GM13977 (cell line): ENCODE results near the gene TP53I11.

ENCODE experiments used
- DNase-seq: peaks from one replicate; pipeline ENCODE4 v3.0.0; 2012; ENCODE audit warnings: low spot score
- in situ Hi-C: fragments of 300-500 bp; cut with MboI; formaldehyde crosslinking; loops from one replicate; pipeline ENCODE4 v1.12.0; 2022; ENCODE audit warnings: low sequenced_read_pairs, low pct_unique_long_range_greater_than_20kb, mixed read lengths, inconsistent platforms; ENCODE audit not compliant: unreplicated experiment
- TF ChIP-seq, protein P1 (sequence below): IDR thresholded peaks from 2 replicates; pipeline ENCODE4 v1.5.1; 2012; ENCODE audit warnings: mild to moderate bottlenecking, control low read depth; ENCODE audit not compliant: insufficient read depth; ENCODE audit errors: extremely low read depth, missing control alignments

Gene TP53I11

DNA sequence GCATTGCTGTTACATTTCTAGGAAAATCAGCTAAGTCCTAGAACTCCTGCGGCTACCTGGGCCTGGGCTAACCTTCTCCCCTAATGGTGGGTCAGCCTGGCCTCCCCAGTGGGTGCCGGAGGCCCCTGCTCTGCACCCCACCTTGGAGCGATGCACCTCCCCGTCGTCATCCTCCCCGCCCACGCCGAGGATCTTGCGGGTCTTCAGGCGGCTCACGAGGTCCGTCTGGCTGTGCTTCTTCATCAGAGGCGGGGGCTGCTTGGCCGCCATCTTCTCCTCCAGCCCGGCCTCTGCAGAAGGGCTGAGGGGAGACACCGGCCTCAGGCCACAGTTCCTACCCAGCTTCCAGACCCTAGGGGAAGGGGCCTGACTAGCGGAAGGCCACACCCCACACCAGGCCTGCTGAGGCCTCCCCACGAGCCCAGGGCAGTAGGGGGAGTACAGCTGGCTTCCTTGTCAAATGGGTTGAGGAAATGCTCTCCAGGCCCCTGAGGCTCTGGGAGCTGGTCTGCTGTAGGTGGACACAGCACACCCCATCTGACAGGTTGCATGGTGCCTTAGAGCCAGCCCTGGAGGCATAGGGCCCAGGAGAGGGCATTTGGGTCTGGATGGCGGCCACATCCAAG lies 12.5 kb downstream of the TP53I11 start:
- DNase-seq: no peak
- TF ChIP-seq, protein P1, sequence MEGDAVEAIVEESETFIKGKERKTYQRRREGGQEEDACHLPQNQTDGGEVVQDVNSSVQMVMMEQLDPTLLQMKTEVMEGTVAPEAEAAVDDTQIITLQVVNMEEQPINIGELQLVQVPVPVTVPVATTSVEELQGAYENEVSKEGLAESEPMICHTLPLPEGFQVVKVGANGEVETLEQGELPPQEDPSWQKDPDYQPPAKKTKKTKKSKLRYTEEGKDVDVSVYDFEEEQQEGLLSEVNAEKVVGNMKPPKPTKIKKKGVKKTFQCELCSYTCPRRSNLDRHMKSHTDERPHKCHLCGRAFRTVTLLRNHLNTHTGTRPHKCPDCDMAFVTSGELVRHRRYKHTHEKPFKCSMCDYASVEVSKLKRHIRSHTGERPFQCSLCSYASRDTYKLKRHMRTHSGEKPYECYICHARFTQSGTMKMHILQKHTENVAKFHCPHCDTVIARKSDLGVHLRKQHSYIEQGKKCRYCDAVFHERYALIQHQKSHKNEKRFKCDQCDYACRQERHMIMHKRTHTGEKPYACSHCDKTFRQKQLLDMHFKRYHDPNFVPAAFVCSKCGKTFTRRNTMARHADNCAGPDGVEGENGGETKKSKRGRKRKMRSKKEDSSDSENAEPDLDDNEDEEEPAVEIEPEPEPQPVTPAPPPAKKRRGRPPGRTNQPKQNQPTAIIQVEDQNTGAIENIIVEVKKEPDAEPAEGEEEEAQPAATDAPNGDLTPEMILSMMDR: no peak
- in situ Hi-C loops: loop anchor here (5.0 to 25.0 kb wide), 2 partner anchors 169 to 374 kb away; no protein-coding TSS in a partner anchor

DNA sequence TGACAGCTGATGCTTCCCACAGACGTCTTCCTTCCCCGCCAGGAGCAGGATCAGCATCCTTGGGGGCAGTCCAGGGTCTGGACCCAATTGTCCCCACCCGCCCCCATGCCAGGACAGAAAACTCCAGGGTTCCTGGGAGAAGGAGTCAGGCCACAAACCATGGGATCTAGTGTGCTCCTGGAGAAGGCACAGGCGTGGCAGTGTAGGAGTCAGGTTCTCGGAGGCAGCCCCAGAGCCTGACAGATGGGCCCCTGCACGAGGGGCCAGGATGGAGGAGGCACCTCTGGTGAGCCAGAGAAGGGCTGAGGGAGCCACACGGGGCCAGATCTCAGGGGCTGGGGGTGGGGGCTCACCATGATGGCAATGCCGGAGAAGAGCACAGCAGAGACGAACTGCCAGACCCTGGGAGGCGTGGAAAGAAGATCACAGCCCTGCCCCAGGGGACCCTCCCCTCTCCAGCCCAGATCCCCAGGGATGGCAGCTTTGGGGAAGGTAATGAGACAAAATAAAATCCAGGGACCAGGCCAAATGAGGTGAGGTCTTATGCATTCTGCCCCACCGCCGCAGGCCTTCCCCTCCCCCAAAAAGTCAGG lies 13.6 kb downstream of the TP53I11 start:
- TF ChIP-seq, protein P1: no peak
- in situ Hi-C loops: loop anchor here (5.0 to 25.0 kb wide), 2 partner anchors 170 to 375 kb away; no protein-coding TSS in a partner anchor
- no peak for DNase-seq

DNA sequence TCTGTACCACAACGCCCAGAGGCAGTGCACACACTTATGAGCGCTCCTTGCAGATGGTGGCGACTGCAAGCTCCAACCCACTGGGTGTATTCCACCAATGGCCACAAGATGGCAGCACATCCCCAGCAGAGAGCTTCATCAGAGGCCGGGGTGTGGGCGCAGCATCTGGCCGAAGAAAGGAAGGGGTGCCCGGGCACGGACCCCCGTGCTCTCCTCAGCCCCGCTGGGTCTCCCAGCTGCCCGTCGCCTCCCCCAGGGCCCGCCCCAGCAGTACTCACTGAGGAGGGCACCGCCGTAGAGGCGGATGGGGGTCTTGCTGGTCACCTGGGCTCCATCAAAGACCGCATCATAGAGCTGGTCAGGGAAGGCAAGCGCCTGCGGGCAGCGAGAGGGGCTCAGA lies 14.2 kb downstream of the TP53I11 start:
- DNase-seq: peak; percentile 88
- TF ChIP-seq, protein P1: peak; percentile 93
- in situ Hi-C loops: loop anchor here (5.0 to 25.0 kb wide), 2 partner anchors 171 to 376 kb away; no protein-coding TSS in a partner anchor

DNA sequence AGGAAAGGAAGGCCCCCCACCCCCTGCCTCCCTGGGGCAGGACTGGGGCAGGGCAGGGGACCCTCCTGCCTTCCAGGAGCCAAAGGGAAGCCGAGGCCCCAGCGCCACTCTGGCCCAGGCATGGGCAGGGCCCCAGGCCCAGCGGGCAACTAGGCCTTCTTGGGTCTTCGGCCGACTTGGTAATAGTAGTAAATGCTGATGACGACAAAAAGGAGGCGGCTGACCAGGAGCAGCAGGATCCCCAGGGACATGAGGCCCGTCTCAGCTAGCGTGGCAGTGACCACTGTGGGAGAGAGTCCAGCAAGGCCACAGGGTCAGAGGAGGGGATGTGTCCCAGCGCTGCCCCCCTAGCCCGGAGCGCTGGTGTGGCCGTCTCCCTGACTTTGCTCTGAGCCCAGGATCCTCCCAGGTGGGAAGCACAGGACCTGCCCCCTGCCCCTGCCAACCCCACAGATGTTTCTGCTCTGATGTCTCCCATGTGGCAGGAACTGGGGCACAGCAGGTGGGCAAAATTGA lies 15.9 kb downstream of the TP53I11 start:
- DNase-seq: no peak
- TF ChIP-seq, protein P1: no peak
- in situ Hi-C loops: loop anchor here (5.0 to 25.0 kb wide), 2 partner anchors 173 to 378 kb away; no protein-coding TSS in a partner anchor

DNA sequence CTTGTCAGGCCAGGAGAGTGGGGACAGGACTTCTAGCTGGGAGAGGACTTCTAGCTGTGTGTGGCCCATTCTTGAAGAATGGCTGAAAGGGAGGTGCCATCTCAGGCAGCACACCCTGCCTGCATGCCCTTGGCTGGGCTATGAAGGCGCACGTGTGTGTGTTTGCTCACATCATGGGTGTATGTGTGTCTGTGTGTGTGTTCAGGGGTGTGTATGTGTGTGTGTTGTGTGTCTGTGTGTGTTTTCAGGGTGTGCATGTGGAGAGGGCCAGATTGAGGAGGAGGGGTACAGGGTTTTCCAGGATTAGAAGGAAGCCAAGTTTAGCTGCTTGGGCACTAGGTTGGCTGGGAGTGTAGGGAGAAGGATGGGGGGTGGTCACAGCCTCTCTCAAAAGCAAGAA lies 16.6 kb downstream of the TP53I11 start:
- DNase-seq: no peak
- in situ Hi-C loops: loop anchor here (25.0 kb wide), 1 partner anchor 378 kb away; no protein-coding TSS in a partner anchor
- TF ChIP-seq, protein P1: no peak

DNA sequence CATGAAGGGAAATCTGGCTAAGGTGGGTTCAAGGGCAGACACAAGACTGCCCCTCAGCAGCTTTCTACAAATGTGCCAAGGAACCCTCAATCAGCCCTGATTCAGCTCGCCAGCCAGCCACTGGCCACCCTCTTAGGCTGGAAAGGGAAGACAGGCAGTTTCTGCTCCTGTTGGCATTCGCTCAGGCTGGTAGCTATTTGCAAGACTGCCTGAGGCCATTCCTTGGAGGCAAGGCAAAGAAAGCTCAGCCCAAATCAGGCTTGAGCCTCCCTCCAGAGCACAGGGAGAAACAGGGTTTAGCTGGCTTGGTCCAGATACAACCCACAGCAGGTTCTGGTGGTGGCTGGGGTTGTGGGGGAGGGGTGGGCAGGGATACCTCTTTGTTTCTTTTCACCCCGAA lies 19.2 kb downstream of the TP53I11 start:
- TF ChIP-seq, protein P1: no peak
- DNase-seq: no peak
- in situ Hi-C loops: loop anchor here (25.0 kb wide), 1 partner anchor 381 kb away; no protein-coding TSS in a partner anchor
